Caco-2 (cell line): Measurements from ENCODE around the gene GAN. TPM values are rescaled to one million over a fixed set of nuclear protein-coding genes. Genes with fewer than 3 reads are reported as not detected.

Experiments used
- BruUV-seq: library from RNA; stranded (reverse); fragments of 400-500 nt; replicated peaks from 2 replicates; lab custom pipeline; 2021; lab: Mats Ljungman, UMichigan
- CTCF ChIA-PET: fragments of 300-600 bp; sonication (Branson Sonifier 250); formaldehyde crosslinking; loops from one replicate; lab custom pipeline; 2022; ENCODE audit warnings: antibody characterized with exemption; lab: Charles Lee
- POLR2A ChIA-PET: fragments of 300-600 bp; sonication (Branson Sonifier 250); formaldehyde crosslinking; loops from one replicate; lab custom pipeline; 2022; ENCODE audit warnings: antibody characterized with exemption; lab: Charles Lee
- DNase-seq, 2 experiments: peaks; one replicate each; pipeline versions ENCODE4 v3.0.0 to v3.0.0-alpha.2; 2020 to 2022
- H3K27me3 ChIP-seq: replicated peaks from 2 replicates; pipeline ENCODE4 v1.6.0; 2011; ENCODE audit warnings: low read length; ENCODE audit not compliant: control insufficient read depth, insufficient read depth
- H3K36me3 ChIP-seq: 2 replicates; pipeline ENCODE4 v1.5.1; 2011; ENCODE audit warnings: low read length; ENCODE audit not compliant: control insufficient read depth, insufficient read depth
- H3K4me1 ChIP-seq: fragments of 250-450 bp; sonication (Bioruptor Pico); 2 replicates; pipeline ENCODE4 v1.5.1; 2020; ENCODE audit warnings: mild to moderate bottlenecking
- H3K4me3 ChIP-seq: 2 replicates; pipeline ENCODE4 v1.5.1; 2011; ENCODE audit warnings: low read depth, mild to moderate bottlenecking, control low read depth, low read length
- H3K9me3 ChIP-seq: fragments of 250-450 bp; sonication (Bioruptor Pico); 2 replicates; pipeline ENCODE4 v1.5.1; 2020; ENCODE audit warnings: mild to moderate bottlenecking, moderate library complexity
- H3K27ac Mint-ChIP-seq: one replicate; pipeline ENCODE4 v1.8.0; 2022; ENCODE audit warnings: mixed read lengths; ENCODE audit not compliant: unreplicated experiment
- H3K27me3 Mint-ChIP-seq: one replicate; pipeline ENCODE4 v1.8.0; 2022; ENCODE audit warnings: mixed read lengths; ENCODE audit not compliant: insufficient read depth, unreplicated experiment
- H3K36me3 Mint-ChIP-seq: one replicate; pipeline ENCODE4 v1.8.0; 2022; ENCODE audit warnings: mild to moderate bottlenecking, mixed read lengths; ENCODE audit not compliant: insufficient read depth, unreplicated experiment
- H3K4me1 Mint-ChIP-seq: one replicate; pipeline ENCODE4 v1.8.0; 2022; ENCODE audit warnings: low read depth, mixed read lengths; ENCODE audit not compliant: unreplicated experiment
- H3K4me3 Mint-ChIP-seq: one replicate; pipeline ENCODE4 v1.8.0; 2022; ENCODE audit warnings: mild to moderate bottlenecking, moderate library complexity, mixed read lengths; ENCODE audit not compliant: unreplicated experiment
- H3K9me3 Mint-ChIP-seq: one replicate; pipeline ENCODE4 v1.8.0; 2022; ENCODE audit warnings: mixed read lengths; ENCODE audit not compliant: unreplicated experiment
- CTCF ChIP-seq, 2 experiments: fragments of 200-600 bp in 1 of 2; IDR thresholded peaks; 1 replicate in 1 of 2; 2 replicates in 1 of 2; pipeline versions ENCODE4 v1.5.1 to v1.8.0; 2011 to 2022; ENCODE audit warnings: antibody characterized with exemption in 1 of 2, control low read depth in 1 of 2, inconsistent platforms in 1 of 2, low read depth in 1 of 2, low read length in 1 of 2, mild to moderate bottlenecking in 1 of 2, moderate library complexity in 1 of 2; ENCODE audit not compliant: insufficient read depth in 1 of 2, severe bottlenecking in 1 of 2, unreplicated experiment in 1 of 2
- intact Hi-C: fragments of 100-400 bp; cut with micrococcal nuclease; formaldehyde crosslinking; loops from one replicate; pipeline ENCODE4 v1.10.0; 2022; ENCODE audit not compliant: unreplicated experiment
- total RNA-seq: library from RNA; stranded (reverse); gene quantifications from 2 replicates; pipeline ENCODE4 v1.2.3, GENCODE V29; 2022

The GAN gene
- total RNA-seq, 1 experiment from 2014 or later = 29.3 TPM

DNA sequence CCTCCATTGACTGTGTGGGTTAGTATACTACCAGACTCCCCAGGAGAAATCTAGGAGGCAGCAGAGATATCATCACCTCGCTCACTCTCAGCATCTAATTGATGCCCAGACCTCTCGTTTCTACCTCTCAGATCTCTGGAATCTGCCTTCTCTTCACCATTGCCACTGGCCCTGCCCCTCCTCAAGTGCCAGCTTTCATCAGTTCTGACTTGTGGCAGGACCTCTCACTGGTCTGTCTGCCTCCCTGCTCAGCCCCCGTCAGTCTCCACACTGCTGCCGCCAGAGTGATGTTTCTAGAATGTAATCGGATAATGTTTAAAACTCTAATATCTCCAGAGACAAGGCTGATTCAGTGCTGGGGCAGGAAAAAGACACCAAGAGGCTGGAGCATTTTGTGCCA, 15.2 kb downstream of the GAN start:
- CTCF ChIA-PET = no interaction called here
- Histone ChIP-seq H3K27me3 (no peaks in the 10 kb centered on the region), H3K4me1 (0 out of 2 replicates have a peak, but pooled peaks cover 4% of the 10 kb centered on the region), H3K36me3 (no peaks in the 10 kb centered on the region), H3K4me3 (no peak overlapping the region), H3K9me3 (no peaks in the 10 kb centered on the region)
- POLR2A ChIA-PET = no interaction called here
- Mint-ChIP-seq H3K36me3 (peaks cover 23% of the 10 kb centered on the region), H3K27ac (no peak overlapping the region), H3K9me3 (no peaks in the 10 kb centered on the region), H3K4me1 (no peaks in the 10 kb centered on the region), H3K4me3 (no peak overlapping the region), H3K27me3 (no peaks in the 10 kb centered on the region)
- BruUV-seq = no TSS peak
- intact Hi-C loops = no loop called here
- DNase-seq = no peak
- no peak for TF ChIP-seq CTCF (IDR thresholded peaks at IDR 0.05; ENCODE audit: insufficient read depth in 1 of 2, low read depth in 1 of 2, low read length in 1 of 2, severe bottlenecking in 1 of 2, unreplicated experiment in 1 of 2)

- Mint-ChIP-seq H3K27me3 (no peaks in the 10 kb centered on the region), H3K4me3 (no peak overlapping the region), H3K4me1 (no peaks in the 10 kb centered on the region), H3K9me3 (peaks cover 4% of the 10 kb centered on the region), H3K27ac (no peak overlapping the region), H3K36me3 (peaks cover 21% of the 10 kb centered on the region)
- Histone ChIP-seq H3K4me1 (no peaks in the 10 kb centered on the region), H3K36me3 (no peaks in the 10 kb centered on the region), H3K27me3 (no peaks in the 10 kb centered on the region), H3K4me3 (no peak overlapping the region), H3K9me3 (no peaks in the 10 kb centered on the region)
- no TSS peak for BruUV-seq
- intact Hi-C loops = no loop called here
- no peak for DNase-seq
- TF ChIP-seq CTCF (IDR thresholded peaks at IDR 0.05; ENCODE audit: insufficient read depth in 1 of 2, low read depth in 1 of 2, low read length in 1 of 2, severe bottlenecking in 1 of 2, unreplicated experiment in 1 of 2) = no peak
- CTCF ChIA-PET = no interaction called here
- POLR2A ChIA-PET = no interaction called here
Measured at GRCh38 chr16:81333356-81333755, 18.6 kb downstream of the GAN start.

- ChIA-PET POLR2A (no interaction called here), CTCF (no interaction called here)
- Histone ChIP-seq H3K36me3 (no peaks in the 10 kb centered on the region), H3K27me3 (no peaks in the 10 kb centered on the region), H3K9me3 (no peaks in the 10 kb centered on the region), H3K4me1 (no peaks in the 10 kb centered on the region), H3K4me3 (no peak overlapping the region)
- Mint-ChIP-seq H3K9me3 (peaks cover 13% of the 10 kb centered on the region), H3K4me1 (no peaks in the 10 kb centered on the region), H3K4me3 (no peak overlapping the region), H3K27me3 (no peaks in the 10 kb centered on the region), H3K36me3 (peaks cover 32% of the 10 kb centered on the region), H3K27ac (no peak overlapping the region)
- no TSS peak for BruUV-seq
- no peak for DNase-seq
- intact Hi-C loops = no loop called here
- TF ChIP-seq CTCF (IDR thresholded peaks at IDR 0.05; ENCODE audit: insufficient read depth in 1 of 2, low read depth in 1 of 2, low read length in 1 of 2, severe bottlenecking in 1 of 2, unreplicated experiment in 1 of 2) = no peak
Measured at GRCh38 chr16:81335669-81336068, 20.9 kb downstream of the GAN start.
